Activated naive CD4-positive, alpha-beta T cell treated with anti-CD3 and anti-CD28 coated beads for 36 hours (primary cell): ENCODE results near the gene TTI1. TPM values are rescaled to one million over a fixed set of nuclear protein-coding genes. Genes with fewer than 3 reads are reported as not detected.
A peak's percentile ranks its signal among the peaks of the same experiment; 100 is the strongest.

Experiments
- CTCF ChIA-PET: fragments of 350-600 bp; sonication (Branson Sonifier 250); formaldehyde crosslinking; loops from one replicate; lab custom pipeline; 2021; ENCODE audit warnings: antibody characterized with exemption; lab: Charles Lee
- DNase-seq: peaks from one replicate; pipeline ENCODE4 v3.0.0-alpha.2; 2020
- H3K27ac Mint-ChIP-seq: one replicate; pipeline ENCODE4 v1.8.0; 2021; ENCODE audit warnings: mild to moderate bottlenecking, mixed read lengths
- H3K27me3 Mint-ChIP-seq: one replicate; pipeline ENCODE4 v1.8.0; 2021; ENCODE audit warnings: low read depth, mixed read lengths
- H3K36me3 Mint-ChIP-seq: one replicate; pipeline ENCODE4 v1.8.0; 2021; ENCODE audit warnings: low read depth, mixed read lengths
- H3K4me1 Mint-ChIP-seq: one replicate; pipeline ENCODE4 v1.8.0; 2021; ENCODE audit warnings: low read depth, mixed read lengths
- H3K4me3 Mint-ChIP-seq: one replicate; pipeline ENCODE4 v1.8.0; 2021; ENCODE audit warnings: mild to moderate bottlenecking, moderate library complexity, mixed read lengths
- H3K9me3 Mint-ChIP-seq: one replicate; pipeline ENCODE4 v1.8.0; 2021; ENCODE audit warnings: mixed read lengths
- intact Hi-C: fragments of 100-400 bp; cut with micrococcal nuclease; formaldehyde crosslinking; loops from one replicate; pipeline ENCODE4 v1.15.1; 2023
- total RNA-seq, 2 experiments: library from RNA; stranded (reverse); gene quantifications; one replicate each; pipeline ENCODE4 v1.2.3, GENCODE V29; 2021

Gene TTI1
- total RNA-seq, 2 experiments from 2014 or later: 32.8 to 36.2 TPM

DNA sequence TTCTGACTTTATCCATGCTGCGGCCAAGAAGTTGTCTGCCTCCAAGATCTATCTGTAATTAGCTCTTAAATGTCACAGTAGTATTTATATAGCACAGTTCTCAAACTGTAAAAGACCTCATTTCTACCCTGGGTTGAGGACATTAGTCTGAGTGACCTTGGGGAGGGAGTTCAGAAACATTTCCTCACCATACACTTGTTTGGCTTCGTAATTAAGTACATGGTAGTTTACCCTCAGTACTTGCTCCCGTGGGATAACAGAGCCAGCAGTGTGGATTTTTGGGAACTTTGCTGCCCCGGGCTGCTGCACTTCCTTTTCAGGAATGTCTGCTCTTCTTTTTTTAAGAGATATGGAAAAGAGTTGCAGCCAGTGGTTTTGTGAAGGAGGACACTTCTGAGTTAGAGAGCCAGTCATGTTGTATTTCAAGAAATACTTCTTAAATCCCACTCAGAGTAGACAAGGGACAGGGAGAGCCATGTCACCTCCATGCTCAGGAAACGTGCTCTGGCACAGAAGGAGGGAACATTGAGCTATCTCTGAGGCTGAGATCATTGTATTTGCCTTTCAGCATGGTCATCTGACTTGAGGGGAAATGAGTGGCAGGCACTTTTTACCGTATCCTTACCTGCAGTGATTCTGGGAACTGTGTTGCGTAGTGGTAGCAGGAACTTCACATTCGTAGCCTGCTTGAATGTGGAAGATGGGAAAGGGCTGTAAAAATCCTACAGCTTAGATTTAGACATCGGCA, 33.9 kb upstream of the TTI1 start:
- Mint-ChIP-seq H3K4me1 (no peaks in the 10 kb centered on the region), H3K4me3 (no peak overlapping the region), H3K27me3 (no peaks in the 10 kb centered on the region), H3K27ac (no peak overlapping the region), H3K9me3 (no peaks in the 10 kb centered on the region), H3K36me3 (peaks cover 57% of the 10 kb centered on the region)
- CTCF ChIA-PET: interaction anchor here (0.6 to 0.9 kb wide), 3 partner anchors 9 to 154 kb away, joined by 3 read pairs; no protein-coding TSS in a partner anchor
- intact Hi-C loops: no loop called here
- no peak for DNase-seq

DNA sequence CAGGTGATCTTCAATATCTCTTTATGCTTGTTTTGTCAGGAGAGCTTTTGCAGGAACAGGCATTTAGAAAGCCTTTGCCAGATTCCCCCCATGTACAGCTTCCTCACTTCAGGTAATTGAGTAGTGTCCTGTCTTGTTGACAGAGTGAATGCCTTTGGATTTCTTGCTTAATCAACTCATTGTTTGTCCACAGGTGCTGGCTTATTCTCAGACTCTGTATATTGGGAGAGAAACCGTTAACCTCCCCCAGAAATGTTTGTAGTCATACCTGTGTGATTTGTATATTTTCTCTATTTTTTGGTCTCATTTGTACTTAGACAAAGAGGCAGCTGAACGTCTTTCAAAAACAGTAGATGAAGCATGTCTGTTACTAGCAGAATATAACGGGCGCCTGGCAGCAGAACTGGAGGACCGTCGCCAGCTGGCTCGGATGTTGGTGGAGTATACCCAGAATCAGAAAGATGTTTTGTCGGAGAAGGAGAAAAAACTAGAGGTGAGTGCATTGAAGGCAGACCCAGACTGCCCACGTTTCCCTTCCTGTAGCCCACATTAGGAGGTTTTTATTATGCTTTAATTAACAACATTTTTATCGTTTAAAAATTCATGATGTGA, 32.6 kb upstream of the TTI1 start:
- no peak overlapping the region for H3K27ac Mint-ChIP-seq
- DNase-seq: no peak
- peaks cover under 1% of the 10 kb centered on the region for H3K4me1 Mint-ChIP-seq
- intact Hi-C loops: no loop called here
- H3K9me3 Mint-ChIP-seq: no peaks in the 10 kb centered on the region
- CTCF ChIA-PET: interaction anchor here (0.6 kb wide), 1 partner anchor 429 kb away, joined by 3 read pairs; no protein-coding TSS in a partner anchor
- peaks cover 49% of the 10 kb centered on the region for H3K36me3 Mint-ChIP-seq
- H3K27me3 Mint-ChIP-seq: no peaks in the 10 kb centered on the region
- H3K4me3 Mint-ChIP-seq: no peak overlapping the region

DNA sequence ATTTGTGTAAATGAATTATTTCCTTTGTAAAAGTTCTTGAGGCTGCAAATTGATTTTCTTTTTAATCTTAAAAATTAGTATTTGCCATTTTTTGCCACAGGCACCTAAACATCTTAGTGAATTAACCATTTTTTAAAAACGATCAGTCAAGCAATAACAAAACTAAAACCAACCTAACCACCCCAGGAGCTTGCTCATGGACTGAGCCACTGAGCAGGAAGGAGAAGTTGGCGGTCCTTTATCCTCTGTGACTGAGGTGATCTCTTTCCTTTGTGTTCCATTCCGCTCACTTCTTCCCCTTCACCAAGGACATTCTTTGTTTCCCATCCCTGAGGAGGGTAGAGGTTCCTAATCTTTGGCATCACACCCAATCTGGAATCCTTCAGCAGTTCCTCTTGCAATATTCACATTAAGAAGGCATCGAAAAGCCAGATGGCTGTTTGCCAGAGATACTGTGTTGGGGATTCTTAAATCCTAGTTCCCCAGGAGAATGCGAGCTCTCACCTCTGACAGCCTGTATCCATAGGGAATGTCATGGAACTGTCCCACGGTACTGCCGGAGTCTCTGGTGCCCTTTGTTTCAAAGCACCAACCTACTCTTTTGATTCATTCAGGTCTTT, 30.8 kb upstream of the TTI1 start:
- no peaks in the 10 kb centered on the region for H3K9me3 Mint-ChIP-seq
- DNase-seq: no peak

DNA sequence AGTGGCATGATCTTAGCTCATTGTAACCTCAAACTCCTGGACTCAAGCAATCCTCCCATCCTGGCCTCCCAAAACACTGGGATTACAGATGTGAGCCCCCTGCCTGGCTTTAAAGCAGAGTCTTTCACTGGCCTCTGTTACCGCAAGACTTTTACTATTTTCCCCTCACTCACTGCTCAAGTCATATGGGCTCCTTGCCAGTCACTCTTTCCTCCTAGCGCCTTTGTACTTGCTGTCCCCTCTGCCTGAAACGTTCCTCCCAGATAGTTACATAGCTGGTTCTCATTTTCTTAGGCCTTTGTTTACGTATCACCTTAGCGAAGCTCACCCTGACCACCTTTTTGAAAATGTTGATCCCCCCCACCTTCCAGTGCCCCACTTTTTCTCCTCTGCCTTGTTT, 29.6 kb upstream of the TTI1 start:
- Mint-ChIP-seq H3K4me3 (no peak overlapping the region), H3K27me3 (no peaks in the 10 kb centered on the region), H3K4me1 (peaks cover 7% of the 10 kb centered on the region), H3K36me3 (peaks cover 48% of the 10 kb centered on the region), H3K27ac (no peak overlapping the region), H3K9me3 (no peaks in the 10 kb centered on the region)
- CTCF ChIA-PET: interaction anchor here (0.6 to 1.2 kb wide), 3 partner anchors 11 to 159 kb away, joined by 3 to 4 read pairs (median 4); no protein-coding TSS in a partner anchor
- DNase-seq: no peak
- intact Hi-C loops: no loop called here

More for the DNA sequence above, 30.8 kb upstream of the TTI1 start:
- Mint-ChIP-seq H3K4me3 (no peak overlapping the region), H3K27me3 (no peaks in the 10 kb centered on the region), H3K27ac (no peak overlapping the region), H3K4me1 (peaks cover 7% of the 10 kb centered on the region), H3K36me3 (peaks cover 53% of the 10 kb centered on the region)
- intact Hi-C loops: no loop called here
- CTCF ChIA-PET: no interaction called here

DNA sequence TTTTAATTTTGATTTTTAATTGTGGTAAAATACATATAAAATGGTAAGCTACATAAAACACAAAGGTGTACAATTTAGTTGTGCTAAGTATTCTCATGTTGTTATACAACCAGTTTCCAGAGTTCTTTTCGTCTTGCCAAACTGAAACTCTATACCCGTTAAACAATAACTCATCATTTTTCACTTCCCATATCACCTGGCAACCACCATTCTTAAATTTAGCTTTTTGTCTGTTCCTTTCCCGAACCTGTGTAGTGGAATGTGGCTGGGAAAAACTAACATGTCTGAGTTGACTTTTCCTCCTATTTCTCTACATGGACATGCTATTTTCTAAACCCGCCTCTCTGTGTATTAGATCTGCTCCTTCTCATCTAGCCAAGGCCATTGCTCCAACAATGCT, 27.9 kb upstream of the TTI1 start:
- intact Hi-C loops: no loop called here
- H3K27ac Mint-ChIP-seq: no peak overlapping the region
- no peaks in the 10 kb centered on the region for H3K9me3 Mint-ChIP-seq
- DNase-seq: no peak
- H3K4me3 Mint-ChIP-seq: no peak overlapping the region
- H3K4me1 Mint-ChIP-seq: peaks cover 20% of the 10 kb centered on the region
- peaks cover 41% of the 10 kb centered on the region for H3K36me3 Mint-ChIP-seq
- no peaks in the 10 kb centered on the region for H3K27me3 Mint-ChIP-seq
- CTCF ChIA-PET: interaction anchor here (0.8 to 4.5 kb wide), 3 partner anchors 9 to 160 kb away, joined by 3 to 30 read pairs (median 4); no protein-coding TSS in a partner anchor

DNA sequence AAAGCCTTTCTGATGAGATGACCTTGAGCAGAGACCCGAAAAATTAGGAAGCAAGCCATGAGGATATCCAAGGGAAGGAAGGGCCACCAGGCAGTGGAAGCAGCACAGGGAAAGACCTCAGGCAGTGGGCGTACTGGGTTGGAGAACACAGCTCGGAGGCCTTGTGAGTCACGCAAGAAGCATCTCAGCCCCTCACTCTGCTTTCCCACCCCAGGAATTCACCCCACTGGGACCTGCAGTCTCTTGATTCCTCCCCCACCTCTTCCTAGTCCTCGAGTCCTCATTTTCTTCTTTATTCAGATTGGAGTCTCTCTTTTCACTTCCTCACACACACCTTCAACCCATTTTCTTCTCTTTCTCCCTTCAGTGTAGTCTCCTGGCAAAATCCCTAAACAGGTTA, 27.3 kb upstream of the TTI1 start:
- DNase-seq: no peak
- H3K4me1 Mint-ChIP-seq: peaks cover 24% of the 10 kb centered on the region
- CTCF ChIA-PET: interaction anchor here (0.8 to 4.5 kb wide), 3 partner anchors 9 to 161 kb away, joined by 3 to 30 read pairs (median 4); no protein-coding TSS in a partner anchor
- no peaks in the 10 kb centered on the region for H3K9me3 Mint-ChIP-seq
- peaks cover 37% of the 10 kb centered on the region for H3K36me3 Mint-ChIP-seq
- intact Hi-C loops: no loop called here
- no peak overlapping the region for H3K4me3 Mint-ChIP-seq
- H3K27ac Mint-ChIP-seq: no peak overlapping the region
- H3K27me3 Mint-ChIP-seq: no peaks in the 10 kb centered on the region

DNA sequence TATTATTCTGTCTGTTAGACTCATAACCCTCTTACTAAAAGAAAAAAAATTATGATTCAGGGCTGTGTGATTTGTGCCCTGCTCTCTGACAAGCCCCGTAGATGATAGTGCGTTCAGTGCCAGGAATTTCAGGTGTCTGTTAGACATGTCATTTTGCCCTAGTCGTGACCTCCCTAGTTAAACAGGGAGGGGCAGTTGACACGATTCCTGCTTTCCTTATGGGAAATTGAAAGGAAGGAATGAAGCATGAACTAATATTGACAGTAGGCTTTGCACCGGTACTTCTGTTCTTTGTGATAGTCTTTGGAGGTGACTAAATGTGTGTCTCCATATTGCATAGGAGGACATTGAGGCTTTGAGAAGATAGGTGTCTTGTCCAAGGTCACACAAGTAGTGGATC, 26.6 kb upstream of the TTI1 start:
- CTCF ChIA-PET: interaction anchor here (4.5 kb wide), 1 partner anchor 162 kb away, joined by 30 read pairs; no protein-coding TSS in a partner anchor
- DNase-seq: no peak
- H3K27me3 Mint-ChIP-seq: no peaks in the 10 kb centered on the region
- H3K9me3 Mint-ChIP-seq: no peaks in the 10 kb centered on the region
- H3K27ac Mint-ChIP-seq: no peak overlapping the region
- peaks cover 28% of the 10 kb centered on the region for H3K4me1 Mint-ChIP-seq
- peaks cover 38% of the 10 kb centered on the region for H3K36me3 Mint-ChIP-seq
- H3K4me3 Mint-ChIP-seq: no peak overlapping the region
- intact Hi-C loops: loop anchor here (10.0 kb wide), 1 partner anchor 55 kb away; no protein-coding TSS in a partner anchor

DNA sequence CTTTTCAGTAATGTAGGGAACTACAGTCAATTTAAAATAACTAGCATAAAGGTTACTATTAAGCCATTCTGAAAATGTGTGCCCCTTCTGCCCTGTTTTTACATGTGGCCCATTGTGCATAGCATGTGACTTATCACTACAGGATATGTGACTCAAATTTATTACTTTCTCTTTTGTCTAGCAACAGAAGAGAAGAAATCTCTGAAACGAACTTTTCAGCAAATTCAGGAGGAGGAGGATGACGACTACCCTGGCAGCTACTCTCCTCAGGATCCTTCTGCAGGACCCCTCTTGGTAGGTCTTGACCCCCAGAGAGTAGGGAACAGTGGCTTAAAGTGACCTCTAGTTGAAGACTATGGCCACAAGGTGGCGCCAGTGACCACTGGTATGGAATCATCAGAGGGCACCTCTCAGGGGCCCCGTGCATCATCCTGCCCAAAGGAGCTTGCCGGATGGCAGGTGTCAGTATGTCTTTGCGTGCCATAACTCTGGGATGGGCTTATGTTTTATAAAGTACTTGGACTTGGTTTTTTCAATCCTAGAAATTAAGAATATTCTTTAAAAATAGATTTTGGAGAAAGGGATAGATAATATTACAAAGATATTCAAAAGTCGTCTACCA, 24.2 kb upstream of the TTI1 start:
- CTCF ChIA-PET: interaction anchor here (0.6 to 4.5 kb wide), 21 partner anchors 10 to 226 kb away, joined by 3 to 30 read pairs (median 4); no protein-coding TSS in a partner anchor
- no peak overlapping the region for H3K4me3 Mint-ChIP-seq
- H3K27ac Mint-ChIP-seq: peak overlapping the region; percentile 73
- no peaks in the 10 kb centered on the region for H3K27me3 Mint-ChIP-seq
- H3K4me1 Mint-ChIP-seq: peaks cover 40% of the 10 kb centered on the region
- intact Hi-C loops: loop anchor here (1.0 to 10.0 kb wide), 4 partner anchors 24 to 165 kb away; partner anchors contain the start of genes RPRD1B, TGM2 and TTI1
- DNase-seq: peak; percentile 82
- H3K9me3 Mint-ChIP-seq: no peaks in the 10 kb centered on the region
- peaks cover 31% of the 10 kb centered on the region for H3K36me3 Mint-ChIP-seq

DNA sequence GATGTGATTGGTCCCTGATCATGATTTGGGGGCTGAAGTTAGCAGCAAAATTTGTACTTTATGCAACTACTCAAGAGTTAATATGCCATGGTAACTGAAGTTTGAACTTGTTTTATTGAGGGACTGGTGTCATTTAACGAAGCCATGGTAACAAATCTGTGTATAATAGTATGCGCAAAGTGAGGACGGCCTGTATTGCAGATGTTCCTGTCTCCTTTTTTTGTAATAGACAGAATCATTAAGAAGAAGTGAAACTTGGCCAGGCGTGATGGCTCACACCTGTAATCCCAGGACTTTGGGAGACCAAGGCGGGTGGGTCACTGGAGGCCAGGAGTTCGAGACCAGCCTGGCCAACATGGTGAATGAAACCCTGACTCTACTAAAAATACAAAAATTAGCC, 22.6 kb upstream of the TTI1 start:
- intact Hi-C loops: loop anchor here (10.0 kb wide), 1 partner anchor 51 kb away; no protein-coding TSS in a partner anchor
- Mint-ChIP-seq H3K36me3 (peaks cover 31% of the 10 kb centered on the region), H3K9me3 (no peaks in the 10 kb centered on the region), H3K27ac (no peak overlapping the region), H3K4me1 (peaks cover 45% of the 10 kb centered on the region), H3K4me3 (no peak overlapping the region), H3K27me3 (no peaks in the 10 kb centered on the region)
- CTCF ChIA-PET: interaction anchor here (0.6 kb wide), 1 partner anchor 58 kb away, joined by 3 read pairs; no protein-coding TSS in a partner anchor
- no peak for DNase-seq

DNA sequence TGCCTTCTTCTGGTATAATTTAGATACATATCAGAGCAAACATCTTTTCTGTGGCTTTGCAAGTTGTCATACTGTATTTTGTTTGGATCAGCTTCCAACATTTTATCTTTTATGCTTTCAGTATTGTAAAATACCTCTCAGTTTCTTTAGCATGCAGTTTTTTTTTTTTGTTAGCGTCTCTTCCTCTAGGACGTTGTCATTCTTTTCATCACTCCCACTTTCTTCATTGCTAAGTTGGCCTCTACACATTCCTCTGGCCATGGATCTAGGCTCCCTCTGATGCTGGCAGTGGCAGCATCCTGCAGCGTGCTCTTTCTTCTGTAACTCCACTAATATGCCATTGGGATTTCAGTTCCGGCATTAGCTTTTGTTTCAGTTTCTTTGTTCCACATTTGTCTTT, 22.0 kb upstream of the TTI1 start:
- no peak overlapping the region for H3K4me3 Mint-ChIP-seq
- H3K9me3 Mint-ChIP-seq: no peaks in the 10 kb centered on the region
- CTCF ChIA-PET: no interaction called here
- no peaks in the 10 kb centered on the region for H3K27me3 Mint-ChIP-seq
- H3K27ac Mint-ChIP-seq: no peak overlapping the region
- H3K36me3 Mint-ChIP-seq: peaks cover 29% of the 10 kb centered on the region
- intact Hi-C loops: loop anchor here (10.0 kb wide), 1 partner anchor 50 kb away; no protein-coding TSS in a partner anchor
- DNase-seq: no peak
- H3K4me1 Mint-ChIP-seq: peaks cover 45% of the 10 kb centered on the region

DNA sequence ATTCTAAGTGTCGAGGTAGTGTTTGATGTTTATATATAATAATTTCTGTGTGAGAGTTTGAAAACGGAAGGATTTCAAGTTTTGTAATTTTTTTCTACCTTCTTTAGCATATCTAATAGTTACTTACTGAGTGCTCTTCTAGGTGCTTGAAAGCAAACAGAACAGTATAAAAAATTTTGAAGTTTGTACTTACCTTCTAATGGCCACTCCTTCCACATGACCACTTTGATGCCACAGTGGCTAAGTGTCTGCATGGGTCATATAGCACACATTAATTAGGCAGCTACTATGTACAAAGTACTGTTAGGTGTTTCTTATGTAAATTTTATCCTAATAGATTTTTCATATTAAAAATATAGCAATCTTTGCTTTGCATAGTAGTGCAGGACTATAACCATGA, 21.4 kb upstream of the TTI1 start:
- DNase-seq: no peak
- H3K36me3 Mint-ChIP-seq: peaks cover 28% of the 10 kb centered on the region
- no peaks in the 10 kb centered on the region for H3K9me3 Mint-ChIP-seq
- CTCF ChIA-PET: no interaction called here
- intact Hi-C loops: loop anchor here (10.0 kb wide), 1 partner anchor 50 kb away; no protein-coding TSS in a partner anchor
- no peak overlapping the region for H3K27ac Mint-ChIP-seq
- H3K4me1 Mint-ChIP-seq: peaks cover 50% of the 10 kb centered on the region
- H3K27me3 Mint-ChIP-seq: no peaks in the 10 kb centered on the region
- H3K4me3 Mint-ChIP-seq: no peak overlapping the region
